Nephron (organoid): ENCODE results near the gene XPR1.
"Not testable (repeated sequence)": the region's sequence is repeated elsewhere in the genome, so short reads cannot be mapped to it uniquely, and the experiment has no call there.

Experiments
- H3K27ac Mint-ChIP-seq, 3 experiments: 2 replicates each; pipeline ENCODE4 v1.8.0; 2020; ENCODE audit warnings: mixed read lengths in 3 of 3, mild to moderate bottlenecking in 2 of 3, moderate library complexity in 1 of 3
- H3K27me3 Mint-ChIP-seq: 2 replicates; pipeline ENCODE4 v1.8.0; 2021; ENCODE audit warnings: low read depth, mild to moderate bottlenecking, moderate library complexity, mixed read lengths
- H3K36me3 Mint-ChIP-seq: 2 replicates; pipeline ENCODE4 v1.8.0; 2020; ENCODE audit warnings: low read depth, mixed read lengths
- H3K4me1 Mint-ChIP-seq: 2 replicates; pipeline ENCODE4 v1.8.0; 2020; ENCODE audit warnings: mixed read lengths
- H3K4me3 Mint-ChIP-seq, 3 experiments: 2 replicates each; pipeline ENCODE4 v1.8.0; 2020; ENCODE audit warnings: mild to moderate bottlenecking in 3 of 3, mixed read lengths in 3 of 3, moderate library complexity in 2 of 3
- H3K9me3 Mint-ChIP-seq: 2 replicates; pipeline ENCODE4 v1.8.0; 2020; ENCODE audit warnings: mixed read lengths
- CTCF ChIP-seq, 3 experiments: fragments of 200-600 bp; sonication (generic); IDR thresholded peaks; one replicate each; pipeline ENCODE4 v1.5.0; 2021; ENCODE audit warnings: antibody characterized with exemption in 3 of 3; ENCODE audit not compliant: unreplicated experiment in 3 of 3

The XPR1 gene

GRCh38 chr1:180724055-180724454 is 92.2 kb downstream of the XPR1 start:
- Mint-ChIP-seq H3K36me3 (peaks cover 18% of the 10 kb centered on the region), H3K9me3 (peaks cover 19% of the 10 kb centered on the region), H3K4me1 (peaks cover 7% of the 10 kb centered on the region), H3K27me3 (no peaks in the 10 kb centered on the region), H3K27ac (no peak overlapping the region), H3K4me3 (no peak overlapping the region)
- TF ChIP-seq CTCF (IDR thresholded peaks at IDR 0.05; ENCODE audit: unreplicated experiment in 3 of 3): no peak

- H3K27me3 Mint-ChIP-seq, H3K4me3 Mint-ChIP-seq, H3K4me1 Mint-ChIP-seq, H3K27ac Mint-ChIP-seq: not testable (repeated sequence)
- Mint-ChIP-seq H3K9me3 (peaks cover 36% of the 10 kb centered on the region), H3K36me3 (peaks cover 35% of the 10 kb centered on the region)
Observed at GRCh38 chr1:180726024-180726423, 94.2 kb downstream of the XPR1 start.

- Mint-ChIP-seq H3K9me3 (peaks cover 46% of the 10 kb centered on the region), H3K36me3 (peaks cover 48% of the 10 kb centered on the region)
- not testable (repeated sequence) for H3K4me3 Mint-ChIP-seq, H3K27me3 Mint-ChIP-seq, H3K27ac Mint-ChIP-seq, H3K4me1 Mint-ChIP-seq
Observed at GRCh38 chr1:180727751-180728150, 95.9 kb downstream of the XPR1 start.

- Mint-ChIP-seq H3K36me3 (peaks cover 57% of the 10 kb centered on the region), H3K27me3 (no peaks in the 10 kb centered on the region), H3K4me3 (no peak overlapping the region), H3K27ac (no peak overlapping the region), H3K9me3 (peaks cover 54% of the 10 kb centered on the region), H3K4me1 (no peaks in the 10 kb centered on the region)
- TF ChIP-seq CTCF (IDR thresholded peaks at IDR 0.05; ENCODE audit: unreplicated experiment in 3 of 3): no peak
Observed at GRCh38 chr1:180728472-180729106, 96.8 kb downstream of the XPR1 start.

GRCh38 chr1:180731131-180731530 is 99.3 kb downstream of the XPR1 start:
- H3K4me1 Mint-ChIP-seq: no peaks in the 10 kb centered on the region
- no peaks in the 10 kb centered on the region for H3K27me3 Mint-ChIP-seq
- TF ChIP-seq CTCF (IDR thresholded peaks at IDR 0.05; ENCODE audit: unreplicated experiment in 3 of 3): no peak
- H3K4me3 Mint-ChIP-seq: no peak overlapping the region
- no peak overlapping the region for H3K27ac Mint-ChIP-seq
- peaks cover 74% of the 10 kb centered on the region for H3K36me3 Mint-ChIP-seq
- peaks cover 68% of the 10 kb centered on the region for H3K9me3 Mint-ChIP-seq

GRCh38 chr1:180732866-180733265 is 101.0 kb downstream of the XPR1 start:
- Mint-ChIP-seq H3K4me3 (no peak overlapping the region), H3K27ac (no peak overlapping the region), H3K27me3 (no peaks in the 10 kb centered on the region), H3K9me3 (peaks cover 63% of the 10 kb centered on the region), H3K36me3 (peaks cover 66% of the 10 kb centered on the region), H3K4me1 (no peaks in the 10 kb centered on the region)
- no peak for TF ChIP-seq CTCF (IDR thresholded peaks at IDR 0.05; ENCODE audit: unreplicated experiment in 3 of 3)

- no peak for TF ChIP-seq CTCF (IDR thresholded peaks at IDR 0.05; ENCODE audit: unreplicated experiment in 3 of 3)
- Mint-ChIP-seq H3K36me3 (peaks cover 54% of the 10 kb centered on the region), H3K27ac (no peak overlapping the region), H3K27me3 (no peaks in the 10 kb centered on the region), H3K4me1 (no peaks in the 10 kb centered on the region), H3K9me3 (peaks cover 58% of the 10 kb centered on the region), H3K4me3 (no peak overlapping the region)
Observed at GRCh38 chr1:180734366-180734765, 102.5 kb downstream of the XPR1 start.
